HG03066 (cell line): Measurements from ENCODE around the gene H3-3A.
A peak's percentile ranks its signal among the peaks of the same experiment; 100 is the strongest.

Experiments
- ATAC-seq: cut with Tn5 transposase; IDR thresholded peaks from one replicate; pipeline ENCODE4 v1.9.1; 2021; ENCODE audit warnings: low read depth; ENCODE audit not compliant: unreplicated experiment

The H3-3A gene

DNA sequence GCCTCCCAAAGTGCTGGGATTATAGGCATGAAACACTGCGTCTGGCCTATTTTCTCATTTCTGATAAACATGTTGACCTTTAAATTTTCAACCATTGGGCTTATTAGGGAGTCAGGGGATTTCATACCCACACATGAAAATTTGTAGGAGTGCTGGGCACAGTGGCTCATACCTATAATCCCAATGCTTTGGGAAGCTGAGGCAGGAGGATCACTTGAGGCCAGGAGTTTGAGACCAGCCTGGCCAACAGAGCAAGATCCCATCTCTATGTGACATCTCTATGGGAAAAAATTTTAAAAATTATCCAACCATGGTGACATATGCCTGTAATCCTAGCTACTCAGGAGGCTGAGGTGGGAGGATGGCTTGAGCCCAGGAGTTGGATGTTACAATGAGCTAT, 10.5 kb upstream of the H3-3A start:
- no peak for ATAC-seq

DNA sequence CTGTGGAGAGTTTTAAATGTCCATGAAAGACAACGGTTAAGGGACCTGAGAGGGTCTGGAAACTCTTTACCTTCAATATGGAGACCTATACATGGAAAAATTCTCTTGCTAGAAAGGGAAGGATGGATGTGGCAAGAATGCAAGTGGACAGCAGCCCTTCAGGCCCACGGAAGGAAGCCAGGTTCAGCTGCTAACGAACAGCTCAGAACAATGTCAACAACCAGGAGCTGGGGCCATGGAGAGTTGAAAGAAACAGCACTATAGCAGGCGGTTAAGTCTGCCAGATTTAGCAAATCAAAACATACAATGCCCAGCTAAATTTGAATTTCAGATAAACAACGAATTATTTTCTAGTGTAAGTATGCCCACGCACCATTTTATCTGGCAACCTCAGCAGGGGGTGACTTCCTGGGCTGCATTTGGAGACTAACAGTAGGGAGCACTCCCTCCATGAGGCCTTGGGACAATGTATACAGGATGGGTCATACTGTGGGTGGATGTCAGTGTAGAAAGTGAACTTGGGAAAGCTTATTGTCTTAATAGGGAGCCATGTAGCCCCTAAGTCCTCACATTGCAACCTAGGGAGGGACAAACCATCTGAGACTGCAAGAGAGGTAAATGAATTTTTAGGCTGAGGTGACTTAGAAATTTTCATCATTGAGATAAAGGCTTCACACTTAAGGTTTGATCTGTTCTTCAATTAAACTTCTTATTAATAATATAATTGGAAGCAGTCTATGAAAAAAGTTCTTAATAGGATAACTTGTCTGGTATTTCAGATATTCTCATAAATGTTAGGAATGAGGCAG, 7.8 kb upstream of the H3-3A start:
- no peak for ATAC-seq

DNA sequence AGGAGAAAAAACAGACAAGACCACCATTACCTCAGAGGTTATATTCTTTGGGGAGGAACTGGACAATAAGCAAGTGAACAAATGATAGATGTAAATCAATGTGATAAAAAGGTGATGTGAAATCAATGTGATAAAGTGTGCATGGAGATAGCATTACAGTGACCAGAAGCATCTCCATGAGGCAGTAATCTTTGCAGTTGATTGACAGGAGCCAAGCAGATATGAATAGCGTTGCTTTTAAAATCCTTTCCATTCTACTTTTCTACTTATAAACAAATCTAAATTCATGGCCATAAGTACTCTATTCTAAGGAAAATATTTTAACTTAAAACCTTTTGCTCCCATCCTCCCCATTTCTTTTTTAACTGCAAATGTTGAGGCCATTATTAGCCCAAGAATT, 2.8 kb upstream of the H3-3A start:
- ATAC-seq = no peak

DNA sequence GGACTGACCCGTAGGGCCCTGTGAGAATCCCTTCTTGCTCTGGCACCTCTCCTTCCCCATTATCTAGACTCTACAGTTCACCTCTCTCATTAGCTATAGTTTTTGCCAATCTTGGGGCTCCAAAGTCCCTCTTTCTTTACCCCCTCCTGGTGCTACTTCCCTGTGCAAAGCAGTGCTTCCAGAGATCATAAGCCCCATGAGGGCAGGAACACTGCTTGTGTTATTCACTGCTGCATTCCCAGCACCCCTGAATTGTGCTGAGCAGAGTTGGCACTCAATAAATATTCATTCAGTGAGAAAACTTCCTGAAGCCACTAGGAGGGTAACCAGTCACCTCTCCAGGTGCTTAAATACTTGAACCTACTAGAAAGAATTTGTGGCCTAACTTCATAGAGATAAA, 2.1 kb upstream of the H3-3A start:
- no peak for ATAC-seq

DNA sequence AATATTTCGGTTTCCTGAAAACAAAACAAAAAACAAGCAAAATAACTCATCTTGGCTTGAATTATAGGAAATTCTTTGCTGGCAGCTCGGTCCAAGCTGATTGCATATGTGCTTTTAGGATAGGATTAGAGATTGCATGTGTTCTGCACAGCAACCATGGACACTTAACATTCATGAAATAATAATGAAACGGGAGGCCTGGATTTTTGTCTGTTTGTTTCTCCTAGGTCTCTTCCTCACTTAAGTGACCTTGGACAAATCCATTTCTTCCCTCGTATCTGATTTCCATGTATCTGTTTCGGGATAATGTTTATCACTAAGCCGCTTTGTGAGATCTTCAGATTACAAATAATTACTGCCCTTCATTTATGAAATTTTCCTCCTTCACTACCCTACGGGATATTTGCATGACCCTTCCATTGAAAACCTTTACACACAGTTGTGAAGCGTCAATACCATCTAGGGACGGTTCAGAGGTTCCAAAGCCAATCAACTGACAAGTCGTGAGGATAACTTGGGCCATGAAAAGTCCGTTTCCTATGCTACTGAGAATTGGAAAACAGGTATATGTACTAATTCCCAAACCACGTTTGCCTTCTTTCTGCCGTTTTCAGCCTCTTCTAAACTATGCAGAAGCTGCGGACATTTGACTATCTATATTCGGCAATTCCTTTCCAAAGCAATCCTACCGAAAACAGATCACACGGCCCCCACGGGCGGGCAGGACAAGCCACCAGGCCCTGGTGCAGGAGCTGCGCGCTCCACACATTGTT, 1.3 kb upstream of the H3-3A start:
- no peak for ATAC-seq

DNA sequence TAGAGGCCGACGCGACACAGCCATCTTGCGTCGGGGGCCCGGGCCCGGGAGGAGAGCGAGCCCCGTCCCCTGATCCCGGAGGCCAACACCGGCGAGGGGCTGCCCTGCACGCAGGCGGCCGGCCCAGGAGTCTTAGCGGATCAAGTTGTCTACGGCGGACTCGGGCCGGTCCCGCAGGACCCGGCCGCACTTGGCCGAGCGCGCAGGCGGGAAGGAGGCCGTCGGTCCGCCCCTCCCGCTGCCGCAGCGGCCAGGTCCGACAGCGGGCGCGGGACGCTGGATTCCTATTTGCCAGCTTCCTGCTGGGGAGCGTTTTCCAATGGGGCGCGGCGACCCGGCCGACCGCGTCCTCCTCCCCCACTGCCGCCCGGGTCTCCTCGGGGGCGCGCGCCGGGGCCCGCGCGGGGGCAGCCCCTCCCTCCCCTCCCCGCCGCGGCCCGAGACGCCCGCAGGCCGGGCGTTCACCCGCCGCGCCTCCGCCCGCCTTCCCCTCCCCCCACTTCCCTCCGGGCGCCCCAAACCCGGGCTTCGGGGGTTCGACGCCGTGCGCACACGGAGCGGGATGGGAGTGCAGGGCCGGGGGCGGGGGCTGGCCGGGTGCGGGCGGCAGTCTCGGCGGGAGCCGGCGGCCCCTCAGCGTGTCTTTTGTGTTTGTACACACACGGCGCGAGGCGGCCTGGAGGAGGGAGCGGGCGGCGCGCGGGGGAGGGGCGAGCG, 517 bp upstream of the H3-3A start:
- peak; percentile 36 for ATAC-seq

DNA sequence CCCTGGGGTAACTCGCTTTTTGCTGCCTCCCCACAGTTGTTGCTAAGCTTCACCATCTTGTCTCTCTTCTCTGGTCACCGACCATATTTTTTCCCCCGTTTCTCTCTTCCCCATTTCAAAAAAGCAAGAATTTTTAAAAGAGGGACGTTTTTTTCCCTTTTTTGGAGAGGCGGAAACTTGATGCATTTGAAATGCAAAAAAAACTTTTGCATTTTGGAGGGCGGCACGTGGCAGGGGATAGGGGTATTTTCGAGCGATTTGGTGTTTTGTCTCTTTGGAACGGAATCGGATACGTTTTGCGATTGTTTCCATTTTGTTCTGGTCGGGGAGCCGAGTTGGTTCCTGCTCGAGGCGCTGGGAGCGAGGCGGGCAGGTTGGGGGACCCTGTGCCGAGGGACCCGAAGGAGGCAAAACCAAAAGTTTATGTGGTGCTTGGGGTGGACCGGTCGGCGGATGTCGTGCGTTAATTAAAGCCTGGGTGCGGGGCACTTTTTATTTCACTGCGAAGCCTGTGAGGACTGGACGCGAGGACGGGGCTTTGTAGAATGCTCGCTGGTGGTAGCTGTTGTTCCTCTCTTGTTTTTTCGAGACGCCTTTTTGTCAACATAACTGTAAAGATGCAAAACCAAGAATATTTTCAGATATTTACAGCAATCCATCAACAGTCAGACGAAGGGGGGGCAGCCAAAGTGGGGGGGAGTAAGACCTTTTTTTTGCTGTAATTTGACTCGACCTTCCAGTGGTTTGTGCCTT, 884 bp downstream of the H3-3A start:
- peak; percentile 11 for ATAC-seq

DNA sequence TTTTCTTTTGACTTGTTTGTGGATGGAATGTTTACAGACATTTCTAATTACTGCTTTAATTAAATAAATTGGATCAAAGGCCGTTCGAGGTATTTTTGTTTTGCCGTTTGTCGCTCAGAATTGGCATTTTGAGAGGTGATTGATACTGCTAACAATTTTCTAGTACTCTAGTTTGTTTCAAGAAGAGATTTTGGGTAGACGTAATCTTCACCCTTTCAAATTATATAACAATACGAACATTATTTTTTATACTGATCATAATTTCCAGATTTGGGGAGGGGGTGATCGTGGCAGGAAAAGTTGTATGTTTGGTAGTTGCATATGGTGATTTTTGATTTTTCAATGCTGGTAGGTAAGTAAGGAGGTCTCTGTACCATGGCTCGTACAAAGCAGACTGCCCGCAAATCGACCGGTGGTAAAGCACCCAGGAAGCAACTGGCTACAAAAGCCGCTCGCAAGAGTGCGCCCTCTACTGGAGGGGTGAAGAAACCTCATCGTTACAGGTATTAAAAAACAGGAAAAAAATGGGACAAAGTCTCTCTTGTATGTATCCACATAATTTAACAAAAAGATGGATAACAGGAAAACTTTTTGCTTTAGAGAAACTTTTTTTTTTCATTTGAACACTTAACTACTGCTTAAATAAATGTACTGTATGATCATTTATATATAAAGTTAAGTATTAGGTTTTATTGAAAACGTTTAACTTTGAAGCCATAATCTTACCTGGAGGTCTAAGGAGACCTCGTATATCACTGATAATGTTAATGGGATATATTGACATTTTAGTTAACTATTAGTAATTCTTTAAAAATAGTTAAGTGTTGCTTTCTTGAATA, 1.7 kb downstream of the H3-3A start:
- no peak for ATAC-seq

DNA sequence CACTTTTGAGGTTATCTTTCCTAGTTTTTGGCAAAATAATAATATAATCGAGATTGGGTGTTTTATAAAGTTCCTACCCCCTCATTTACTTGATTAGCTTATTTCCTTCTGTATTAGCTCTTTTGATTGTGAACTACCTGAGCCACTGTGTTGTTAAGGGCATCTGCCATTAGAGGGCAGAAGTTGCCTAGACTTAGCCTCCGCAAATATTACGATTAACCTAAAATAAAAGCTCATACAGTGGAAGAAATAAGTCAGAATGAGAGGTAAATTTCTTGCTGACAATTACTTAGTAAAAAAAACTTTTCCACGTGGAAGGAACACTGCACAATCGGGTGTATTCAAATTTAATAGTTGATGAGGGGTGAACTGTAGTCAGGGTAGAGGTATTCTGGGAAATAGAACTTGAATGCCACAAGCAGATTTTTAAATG, 2.3 kb downstream of the H3-3A start:
- no peak for ATAC-seq

DNA sequence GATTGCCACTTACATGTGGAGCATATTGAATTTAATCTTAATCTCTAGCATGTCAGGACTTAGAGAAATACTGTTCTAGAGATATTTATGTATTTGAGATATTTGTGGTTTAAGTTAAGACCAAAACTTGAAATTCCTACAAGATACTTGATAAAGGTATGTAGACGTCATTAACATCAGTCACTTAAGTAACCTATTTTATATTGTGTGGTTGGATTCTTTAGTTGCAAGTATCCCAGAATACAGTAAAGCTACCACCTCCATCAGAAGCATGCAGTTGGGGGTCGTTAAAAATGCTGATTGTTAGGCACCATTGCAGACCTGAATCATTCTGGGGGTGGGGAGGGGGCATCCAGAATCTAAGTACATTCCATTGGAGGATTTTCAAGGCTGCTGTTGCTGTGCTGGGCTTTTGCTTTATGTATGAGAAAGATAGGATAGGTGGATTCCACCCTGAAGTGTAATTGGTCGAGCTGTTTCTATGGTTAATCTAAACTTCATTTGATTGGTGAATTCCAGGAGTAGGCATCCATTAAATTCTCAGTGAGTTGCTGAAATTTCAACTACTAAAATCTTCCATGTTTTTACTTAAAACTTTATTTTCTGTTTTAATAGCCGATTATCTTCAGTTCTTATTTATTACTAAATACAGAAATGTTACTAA, 4.0 kb downstream of the H3-3A start:
- ATAC-seq = no peak

DNA sequence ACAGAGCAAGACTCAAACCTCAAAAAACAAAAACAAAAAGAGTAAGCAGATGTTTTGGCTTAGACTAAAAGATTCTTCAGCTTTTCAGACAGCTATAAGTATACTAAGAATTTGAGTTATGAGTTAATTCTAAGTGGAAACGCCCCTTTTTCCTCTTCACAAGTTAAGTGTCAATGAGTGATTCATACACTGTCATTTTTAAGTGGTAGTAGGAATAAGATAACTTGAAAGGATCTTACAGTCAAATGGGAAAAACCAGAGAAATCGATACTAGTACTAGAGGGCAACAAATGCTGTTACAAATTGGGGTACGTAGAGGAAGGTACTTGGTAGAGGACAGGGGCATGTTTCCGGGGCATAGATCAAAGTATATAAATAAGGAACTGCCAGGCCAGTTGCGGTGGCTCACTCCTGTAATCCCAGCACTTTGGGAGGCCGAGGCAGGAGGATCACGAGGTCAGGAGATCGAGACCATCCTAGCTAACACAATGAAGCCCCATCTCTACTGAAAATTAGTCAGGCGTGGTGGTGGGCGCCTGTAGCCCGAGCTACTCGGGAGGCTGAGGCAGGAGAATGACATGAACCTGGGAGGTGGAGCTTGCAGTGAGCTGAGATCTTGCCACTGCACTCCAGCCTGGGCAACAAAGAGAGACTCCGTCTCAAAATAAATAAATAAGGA, 7.4 kb downstream of the H3-3A start:
- ATAC-seq = no peak

DNA sequence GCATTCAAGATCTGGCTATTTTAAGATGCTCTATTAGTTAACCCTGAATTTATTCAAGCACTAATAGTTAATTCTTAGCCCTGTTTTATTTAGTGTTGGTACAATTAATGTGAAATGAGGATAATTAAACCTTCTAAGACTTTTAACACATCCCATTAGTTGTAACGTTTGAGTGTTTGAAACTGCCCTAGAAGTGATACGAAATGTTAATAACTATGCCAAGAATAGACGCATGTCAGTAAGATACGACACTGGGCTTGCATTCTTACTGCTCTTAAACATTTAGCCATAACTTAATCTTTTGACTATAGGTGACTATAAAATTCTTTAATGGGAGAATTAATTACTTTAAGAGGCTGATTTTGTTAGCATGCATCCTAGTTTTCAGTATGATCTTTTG, 9.8 kb downstream of the H3-3A start:
- no peak for ATAC-seq

DNA sequence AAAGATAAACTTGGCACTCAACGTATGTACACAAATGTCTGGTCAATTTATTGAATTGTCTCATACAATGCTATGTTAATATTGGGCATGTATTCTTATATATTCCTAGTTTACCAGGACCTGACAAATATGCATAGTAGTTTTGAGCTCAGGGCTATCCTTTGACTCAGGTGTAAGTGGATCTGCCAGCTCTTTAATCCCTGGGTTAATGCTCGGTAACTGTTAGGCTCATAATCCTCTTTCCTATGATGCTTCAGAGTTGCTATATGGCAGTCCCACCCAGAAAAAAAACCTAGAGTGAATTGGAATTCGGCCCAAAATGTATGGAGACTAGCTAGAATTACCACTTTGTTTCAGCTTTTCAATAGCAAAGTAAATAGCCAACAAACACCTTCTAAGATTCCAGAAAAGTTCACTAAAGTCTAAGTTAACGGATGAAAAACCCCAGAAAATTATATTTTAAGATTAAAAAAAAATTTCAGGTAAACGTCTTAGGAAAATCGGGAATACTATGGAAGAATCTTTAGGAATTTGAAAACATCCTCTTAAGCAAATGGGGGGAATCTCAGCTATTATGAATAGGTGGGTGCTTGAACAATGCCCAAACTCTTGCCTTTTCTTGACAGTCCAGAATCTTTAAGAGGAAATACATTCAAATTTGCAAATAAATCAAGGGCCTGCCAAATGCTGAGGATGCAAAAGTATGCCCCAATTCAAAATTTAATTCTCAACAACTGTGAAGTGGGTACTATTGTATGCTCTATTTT, 10.9 kb downstream of the H3-3A start:
- ATAC-seq = no peak

DNA sequence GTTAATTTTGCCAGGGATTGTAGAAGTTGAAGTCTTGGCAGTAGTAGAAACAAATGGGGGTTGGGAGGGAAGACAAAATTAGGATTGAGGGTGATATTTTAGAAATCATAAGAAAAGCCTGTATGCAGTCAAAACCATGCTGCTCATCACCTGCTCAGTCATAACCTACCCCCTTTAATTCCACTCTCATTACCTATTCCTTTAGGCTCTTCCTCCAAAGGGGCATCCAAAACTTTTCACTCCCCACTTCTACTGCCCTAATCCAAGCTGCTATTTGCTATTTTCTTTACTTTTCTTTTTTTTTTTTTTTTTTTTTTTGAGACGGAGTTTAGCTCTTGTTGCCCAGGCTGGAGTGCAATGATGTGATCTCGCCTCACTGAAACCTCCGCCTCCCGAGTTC, 11.5 kb downstream of the H3-3A start:
- no peak for ATAC-seq

DNA sequence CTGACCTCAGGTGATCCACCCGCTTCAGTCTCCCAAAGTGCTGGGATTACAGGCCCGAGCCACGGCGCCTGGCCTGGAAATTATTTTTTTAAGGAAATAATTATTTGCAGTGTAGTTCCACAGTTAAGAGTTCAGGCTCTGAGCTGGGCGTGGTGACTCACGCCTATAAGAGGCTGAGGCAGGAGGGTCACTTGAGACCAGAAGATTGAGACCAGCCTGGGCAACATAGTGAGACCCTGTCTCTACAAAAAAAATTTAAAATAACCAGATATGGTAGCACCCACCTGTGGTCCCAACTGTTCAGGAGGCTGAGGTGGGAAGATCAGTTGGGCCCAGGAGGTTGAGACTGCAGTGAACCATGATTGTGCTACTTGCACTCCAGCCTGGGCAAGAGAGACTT, 13.9 kb downstream of the H3-3A start:
- no peak for ATAC-seq

DNA sequence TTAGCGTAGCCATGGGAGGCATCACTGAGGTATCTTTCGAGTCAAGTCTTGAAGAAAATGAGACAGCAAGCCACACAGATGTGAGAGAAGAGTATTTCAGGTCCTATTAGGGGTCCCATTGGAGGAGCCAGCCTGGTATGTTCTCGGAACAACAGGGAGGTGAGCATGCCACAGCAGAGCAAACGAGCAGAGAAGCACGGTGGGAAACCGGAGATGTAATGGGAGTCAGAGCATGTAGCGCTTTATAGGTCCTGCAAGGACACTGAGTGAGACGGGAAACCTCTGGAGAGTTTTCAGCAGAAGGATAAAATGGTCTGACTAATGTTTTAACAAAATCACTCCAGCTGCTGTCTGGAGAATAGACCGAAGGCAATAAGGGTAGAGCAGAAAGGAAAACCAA, 15.9 kb downstream of the H3-3A start:
- ATAC-seq = no peak

DNA sequence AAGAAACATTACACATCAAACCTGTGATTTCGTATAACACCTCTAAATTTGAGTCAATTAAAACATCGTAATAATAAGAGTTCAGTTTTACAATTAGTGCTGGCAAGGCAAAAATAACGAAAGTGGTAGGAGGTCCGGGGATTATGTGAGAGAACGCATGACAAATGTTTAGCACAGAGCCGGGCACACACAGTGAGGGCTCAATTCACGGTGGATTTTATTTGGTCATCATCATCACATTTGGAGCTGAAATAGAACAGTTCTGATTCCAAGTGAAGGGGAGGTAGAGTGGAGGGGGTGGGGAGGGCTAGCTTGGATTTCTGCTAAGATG, 20.0 kb downstream of the H3-3A start:
- no peak for ATAC-seq

DNA sequence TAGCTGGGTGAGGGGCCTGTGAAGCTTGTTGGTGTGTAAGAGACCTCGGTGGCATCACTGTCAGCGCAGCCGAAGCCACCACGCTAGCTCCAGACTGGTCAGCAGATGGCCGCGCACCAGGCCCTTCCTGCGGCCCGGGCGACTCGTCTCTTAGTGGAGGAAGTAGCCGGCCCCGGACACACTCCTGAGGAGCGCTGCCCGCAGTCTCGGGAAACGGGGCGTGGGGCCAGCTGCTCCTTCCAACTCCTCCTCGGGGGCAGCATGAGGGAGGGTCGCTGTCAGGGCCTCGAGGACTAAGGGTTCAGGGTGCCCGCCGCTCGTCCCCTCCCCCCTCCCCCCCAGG, 20.4 kb downstream of the H3-3A start:
- peak; percentile 37 for ATAC-seq
